GM18951 (cell line): ENCODE results near the gene ACTR3C.
"Not testable (repeated sequence)": the region's sequence is repeated elsewhere in the genome, so short reads cannot be mapped to it uniquely, and the experiment has no call there.

Experiments
- in situ Hi-C: fragments of 300-500 bp; cut with MboI; formaldehyde crosslinking; loops from one replicate; pipeline ENCODE4 v1.12.0; 2022; ENCODE audit warnings: low sequenced_read_pairs, mixed read lengths, inconsistent platforms; ENCODE audit not compliant: unreplicated experiment

The ACTR3C gene

DNA sequence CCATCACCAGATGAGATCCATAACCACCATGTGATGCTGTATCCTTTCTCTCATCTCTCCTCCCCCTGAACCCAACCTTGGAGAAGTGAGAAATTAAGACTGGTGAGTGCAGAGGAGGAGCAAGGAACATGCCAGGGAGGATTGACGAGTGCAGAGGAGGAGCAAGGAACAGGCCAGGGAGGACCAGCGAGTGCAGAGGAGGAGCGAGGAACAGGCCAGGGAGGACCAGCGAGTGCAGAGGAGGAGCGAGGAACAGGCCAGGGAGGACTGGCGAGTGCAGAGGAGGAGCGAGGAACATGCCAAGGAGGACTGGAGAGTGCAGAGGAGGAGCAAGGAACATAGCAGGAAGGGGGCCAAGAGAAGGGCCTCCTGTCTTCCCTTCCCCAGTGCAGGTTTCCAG is 118.8 kb downstream of the ACTR3C start:
- in situ Hi-C loops, result not testable (repeated sequence)

GRCh38 chr7:150202894-150203293 is 120.5 kb downstream of the ACTR3C start:
- in situ Hi-C loops, result not testable (repeated sequence)
